GM21717 (cell line): ENCODE data around the gene PTMS.

ENCODE experiments used
- ATAC-seq: cut with Tn5 transposase; IDR thresholded peaks from one replicate; pipeline ENCODE4 v1.9.1; 2021; ENCODE audit warnings: mild to moderate bottlenecking, moderate library complexity; ENCODE audit not compliant: unreplicated experiment

Gene PTMS

DNA sequence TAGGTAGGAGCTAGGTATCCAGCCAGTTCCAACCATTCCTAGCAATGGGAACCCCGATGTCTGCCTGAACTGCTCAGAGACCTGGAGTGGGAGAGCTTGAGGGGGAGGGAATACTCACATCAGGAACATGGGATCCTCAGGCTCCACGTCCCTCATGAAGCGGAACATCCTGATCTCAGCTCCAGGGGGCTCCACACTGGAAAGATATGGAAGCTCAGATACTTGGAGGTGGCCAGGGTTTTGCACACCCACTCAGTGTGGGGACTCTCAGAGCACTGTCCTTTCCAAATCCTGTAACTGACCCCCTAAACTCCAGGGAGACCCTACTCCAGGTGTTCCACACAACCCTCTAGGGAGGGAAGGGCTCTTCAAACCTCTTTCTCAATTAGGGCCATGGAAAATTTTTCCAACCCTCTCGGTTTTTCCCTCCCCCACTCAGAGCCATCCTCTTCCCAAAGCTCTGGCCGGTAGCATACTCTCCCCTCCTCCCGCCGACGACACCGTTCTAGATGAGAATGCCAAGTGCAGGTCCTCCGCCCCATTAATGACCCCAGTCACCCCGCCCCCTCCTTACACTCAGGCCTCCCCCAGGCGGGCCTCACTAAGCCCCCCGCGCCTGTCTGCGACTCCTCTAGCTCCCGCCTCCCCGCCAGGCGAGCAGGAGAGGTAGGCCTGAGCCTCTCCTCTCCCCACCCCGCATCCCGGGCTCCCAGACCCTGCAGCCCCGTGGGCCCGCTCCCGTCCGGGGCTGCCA lies 13.8 kb upstream of the PTMS start:
- ATAC-seq: peak; percentile 2

DNA sequence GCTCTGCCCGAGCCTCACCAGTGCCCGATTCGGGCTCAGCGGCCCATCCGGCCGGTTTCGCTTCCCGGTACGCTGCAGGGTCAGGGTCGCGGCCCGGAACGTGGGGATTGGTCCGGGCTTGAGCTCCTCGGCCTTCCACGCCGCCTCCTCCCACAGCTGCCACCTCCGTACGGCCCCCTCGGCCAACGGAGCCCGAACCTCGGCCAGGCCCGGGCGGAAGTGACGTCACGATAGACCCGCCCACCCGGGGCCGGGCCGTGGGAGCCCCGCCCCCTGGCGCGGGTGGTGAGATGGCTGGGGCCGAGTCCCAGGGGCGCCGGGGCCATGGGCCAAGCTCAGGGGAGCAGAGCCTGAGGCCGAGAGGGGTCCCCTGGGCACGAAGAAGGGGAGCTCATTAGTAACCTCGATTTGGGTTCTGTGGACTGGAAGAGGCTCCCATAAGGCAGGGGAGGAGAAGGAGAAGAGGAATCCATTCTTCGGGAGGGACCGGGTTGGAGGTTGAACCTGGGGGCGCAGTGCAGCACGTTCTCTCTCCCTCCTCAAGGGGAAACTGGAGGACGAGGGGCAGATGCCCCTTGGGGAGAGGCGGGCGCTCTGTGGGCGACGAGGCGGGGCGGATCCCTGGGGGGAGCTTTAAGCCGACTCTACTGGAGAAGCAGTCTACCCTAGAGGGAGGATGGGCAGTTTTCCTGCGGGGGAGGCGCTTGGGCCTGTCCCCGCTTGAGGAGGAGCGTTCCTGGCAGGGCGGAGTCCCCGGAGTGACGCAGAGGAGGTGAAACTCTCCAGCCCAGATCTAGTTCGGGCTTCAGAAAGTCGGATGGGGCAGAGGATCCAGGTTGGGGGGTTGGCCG lies 13.0 kb upstream of the PTMS start, which contains the start of gene MLF2:
MLF2 (minus strand) TSS at position 221 of the 851 bp plus-strand sequence. CDS start 807 bp downstream, outside the sequence.
- peak; percentile 84 for ATAC-seq

GRCh38 chr12:6753772-6754356 lies 12.3 kb upstream of the PTMS start:
- ATAC-seq: no peak

DNA sequence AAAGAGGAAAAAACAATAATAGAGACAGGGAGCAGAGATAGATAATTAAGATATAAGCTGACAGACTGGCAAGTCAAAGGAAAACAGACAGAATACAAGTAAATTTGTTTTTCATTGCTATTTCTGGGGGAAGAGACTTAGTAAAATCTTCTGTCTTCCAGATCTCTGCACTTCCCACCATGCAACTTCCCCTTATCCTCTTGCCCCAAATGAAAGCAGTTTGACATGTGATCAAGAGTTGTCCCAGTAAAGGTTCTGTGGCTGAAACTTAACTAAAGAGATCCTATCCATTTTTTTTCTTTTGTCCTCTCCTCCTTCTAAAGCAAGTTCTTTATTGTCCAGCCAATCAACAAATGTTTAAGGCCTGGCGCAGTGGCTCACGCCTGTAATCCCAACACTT lies 11.8 kb upstream of the PTMS start:
- no peak for ATAC-seq

DNA sequence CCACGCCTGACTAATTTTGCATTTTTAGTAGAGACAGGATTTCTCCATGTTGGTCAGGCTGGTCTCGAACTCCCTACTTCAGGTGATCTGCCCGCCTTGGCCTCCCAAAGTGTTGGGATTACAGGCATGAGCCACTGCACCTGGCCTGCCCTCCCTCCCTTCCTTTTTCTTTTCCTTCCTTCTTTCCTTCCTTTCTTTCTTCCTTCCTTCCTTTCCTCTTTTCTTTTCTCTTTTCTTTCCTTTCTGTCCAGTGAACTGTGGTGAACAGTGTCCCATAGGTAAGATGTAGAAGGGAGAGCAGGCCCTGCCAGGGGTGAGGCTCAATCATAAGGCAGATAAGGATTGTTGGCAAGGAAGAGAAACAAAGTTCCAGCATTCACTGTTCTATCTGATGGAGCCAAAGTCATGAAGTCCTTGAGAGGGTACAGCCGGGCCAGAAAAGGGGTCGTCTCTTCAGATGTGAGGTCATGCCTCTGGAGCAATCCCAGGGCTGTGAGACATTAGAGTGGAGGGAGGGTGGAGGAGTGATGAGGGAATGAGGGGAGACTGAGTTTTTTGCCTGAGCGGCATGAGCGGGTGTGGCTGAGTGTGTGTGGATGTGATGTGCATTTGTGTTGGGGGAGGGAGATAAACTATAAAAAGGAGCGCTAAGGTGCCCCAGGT lies 9.0 kb upstream of the PTMS start:
- no peak for ATAC-seq

GRCh38 chr12:6758506-6759095 lies 7.6 kb upstream of the PTMS start:
- ATAC-seq: no peak

DNA sequence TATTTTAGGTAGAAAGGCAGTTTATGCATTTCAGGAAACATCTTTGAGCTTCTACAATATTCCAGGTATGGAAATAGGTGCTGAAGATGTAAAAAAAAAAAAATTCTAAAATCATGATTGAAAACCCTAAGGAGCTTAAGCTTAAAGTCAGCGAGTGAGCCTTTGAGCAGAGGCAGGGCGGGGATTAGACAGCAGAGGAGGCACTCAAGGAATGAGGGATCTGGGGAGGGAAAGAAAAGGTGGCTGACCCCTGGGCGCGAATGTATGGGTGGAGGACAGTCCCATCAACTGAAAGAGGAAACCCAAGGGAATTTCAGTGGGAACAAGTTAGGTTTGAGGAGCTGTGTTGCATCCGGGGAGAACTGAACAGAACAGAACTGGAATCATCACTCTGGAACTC lies 6.4 kb upstream of the PTMS start:
- ATAC-seq: no peak

DNA sequence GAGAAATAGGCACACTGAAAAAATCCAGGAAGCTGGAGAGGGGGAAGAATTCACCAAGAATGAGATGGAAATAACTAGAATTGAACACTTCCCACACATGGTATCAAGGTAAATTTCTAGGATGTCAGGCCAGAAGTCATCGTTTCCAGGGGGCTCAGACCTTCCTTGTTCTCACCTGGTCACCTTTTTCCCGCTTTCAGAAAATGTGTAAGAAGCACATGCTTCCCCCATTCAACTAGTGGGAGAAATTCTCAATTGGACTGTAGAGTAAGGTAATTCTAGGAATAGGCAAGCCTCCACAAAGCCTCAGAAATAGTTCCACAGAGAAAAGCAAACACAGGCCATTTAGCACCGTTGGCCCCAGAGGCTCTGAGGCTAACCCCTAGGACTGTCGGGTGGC lies 2.8 kb upstream of the PTMS start:
- no peak for ATAC-seq

GRCh38 chr12:6764011-6764828 lies 1.9 kb upstream of the PTMS start:
- ATAC-seq: peak; percentile 58

GRCh38 chr12:6765048-6765633 lies 1.0 kb upstream of the PTMS start:
- ATAC-seq: no peak

DNA sequence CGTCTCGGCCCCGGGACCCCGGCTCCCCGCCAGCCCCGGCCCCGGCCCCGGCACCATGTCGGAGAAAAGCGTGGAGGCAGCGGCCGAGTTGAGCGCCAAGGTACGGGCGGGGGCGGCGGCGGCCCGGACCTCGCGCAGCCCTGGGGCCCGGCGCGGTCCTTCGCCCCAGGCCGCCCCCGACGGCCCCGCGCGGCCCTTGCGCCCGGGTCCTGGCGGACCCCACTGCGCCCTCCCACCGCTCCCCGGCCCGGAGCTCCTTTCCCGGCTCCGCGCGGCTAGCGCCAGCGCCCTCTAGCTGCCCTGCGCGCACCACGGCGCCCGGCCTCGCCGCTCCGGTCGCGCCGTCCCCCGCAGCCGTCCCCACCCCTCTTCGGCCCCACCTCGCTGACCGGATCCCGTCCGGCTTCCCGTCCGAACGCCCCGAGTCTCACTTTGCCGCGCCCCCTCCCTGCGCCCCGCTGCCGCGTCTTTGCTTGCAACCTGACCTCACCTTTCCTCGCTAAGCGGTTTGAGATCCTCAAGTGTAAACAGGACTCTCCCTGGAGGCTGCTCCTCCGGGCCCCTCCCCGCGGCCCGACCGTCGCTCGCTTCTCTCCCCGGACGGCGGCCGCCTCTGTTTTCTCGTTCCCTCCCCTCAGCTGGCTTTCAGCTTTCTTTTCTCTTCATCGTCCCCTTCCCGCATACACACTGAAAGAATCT lies 637 bp downstream of the PTMS start:
- ATAC-seq: peak; percentile 42

DNA sequence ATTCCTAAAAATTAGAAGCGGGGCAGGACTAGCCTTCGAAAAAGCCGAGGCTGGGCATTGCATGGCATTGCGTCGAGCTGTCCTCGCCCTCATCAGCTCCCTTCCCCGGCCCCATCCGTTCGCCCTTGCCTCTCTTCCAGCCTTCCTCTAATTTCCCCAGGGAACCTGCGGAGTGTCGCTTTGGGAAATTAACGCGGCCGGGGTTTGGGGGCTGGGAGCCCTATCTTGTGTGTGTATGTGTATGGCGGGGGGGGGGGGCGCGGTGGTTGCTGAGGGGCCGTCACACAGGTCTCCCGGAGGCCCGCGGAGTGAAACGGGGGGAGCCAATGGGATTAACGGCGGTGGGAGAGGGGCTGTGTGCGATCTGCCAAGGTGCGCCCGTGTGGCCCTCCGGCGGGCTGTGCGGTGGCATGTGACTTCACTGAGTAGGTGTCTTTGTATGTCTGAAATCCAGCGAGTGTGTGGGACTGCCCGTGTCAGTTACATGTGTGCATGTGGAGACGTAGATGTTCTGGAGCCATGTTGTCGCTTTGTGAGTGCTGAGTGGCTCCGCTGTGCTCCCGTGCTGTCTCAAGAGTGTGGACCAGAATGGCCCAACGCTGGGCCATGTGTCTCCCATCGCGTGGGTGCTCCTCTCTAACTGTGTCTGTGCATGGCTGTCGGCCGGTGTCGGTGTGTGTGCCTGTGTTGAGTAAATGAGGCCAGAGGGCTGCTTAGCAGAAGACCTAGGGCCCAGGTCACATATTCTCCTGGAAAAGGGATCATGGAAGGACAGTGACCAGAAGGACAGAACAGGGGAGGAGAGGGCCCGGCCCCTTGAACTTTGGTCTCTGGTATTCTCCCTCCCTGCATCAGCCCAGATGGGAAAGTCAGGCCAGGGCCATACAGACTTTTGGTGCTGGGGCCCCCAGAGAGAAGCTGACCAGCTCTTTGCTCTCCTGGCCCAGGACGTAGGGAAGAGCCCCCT lies 1.5 kb downstream of the PTMS start:
- ATAC-seq: no peak

DNA sequence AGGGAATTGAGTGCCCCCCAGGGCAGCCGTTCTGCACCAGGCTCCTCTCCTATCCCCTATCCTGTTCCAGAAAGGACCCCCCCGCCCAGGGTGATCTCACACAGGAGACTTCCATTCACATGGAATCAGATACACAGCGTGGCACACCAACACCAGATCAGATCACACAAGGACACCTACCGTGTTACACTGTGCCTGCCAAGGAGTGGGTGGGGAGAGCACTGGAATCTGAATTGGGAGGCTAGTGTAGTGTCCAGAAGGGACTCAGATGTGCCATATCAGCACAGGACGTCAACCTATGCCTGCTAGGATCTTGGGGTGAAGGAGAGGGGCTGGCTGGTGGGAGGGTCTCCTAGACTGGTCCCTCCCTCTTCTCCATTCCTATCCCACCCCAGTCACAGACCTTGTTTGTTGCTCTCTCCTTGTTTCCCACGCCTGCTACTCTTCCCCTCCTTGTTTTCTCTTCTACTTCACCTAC lies 2.3 kb downstream of the PTMS start:
- ATAC-seq: no peak

DNA sequence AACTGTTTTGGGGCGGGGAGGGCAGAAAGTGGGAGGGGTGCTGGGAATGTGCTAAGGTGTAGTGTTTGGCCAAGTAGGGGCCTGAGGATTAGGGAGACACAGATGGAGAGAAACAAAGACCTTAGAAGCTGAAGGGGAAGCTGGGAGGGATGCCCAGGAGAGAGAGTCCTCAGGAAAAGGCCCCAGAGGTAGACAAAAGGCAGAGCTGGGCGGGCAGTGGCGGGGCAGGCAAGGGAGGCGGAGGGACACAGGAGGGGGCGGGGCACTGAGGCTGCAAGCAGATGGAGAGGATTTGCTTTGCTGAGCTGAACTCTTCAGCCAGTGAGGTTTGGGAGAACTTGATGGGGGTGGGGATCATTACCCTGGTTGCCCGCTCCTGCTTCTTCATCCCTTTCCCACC lies 2.8 kb downstream of the PTMS start:
- ATAC-seq: no peak

GRCh38 chr12:6769666-6770065 lies 3.5 kb downstream of the PTMS start:
- ATAC-seq: no peak

DNA sequence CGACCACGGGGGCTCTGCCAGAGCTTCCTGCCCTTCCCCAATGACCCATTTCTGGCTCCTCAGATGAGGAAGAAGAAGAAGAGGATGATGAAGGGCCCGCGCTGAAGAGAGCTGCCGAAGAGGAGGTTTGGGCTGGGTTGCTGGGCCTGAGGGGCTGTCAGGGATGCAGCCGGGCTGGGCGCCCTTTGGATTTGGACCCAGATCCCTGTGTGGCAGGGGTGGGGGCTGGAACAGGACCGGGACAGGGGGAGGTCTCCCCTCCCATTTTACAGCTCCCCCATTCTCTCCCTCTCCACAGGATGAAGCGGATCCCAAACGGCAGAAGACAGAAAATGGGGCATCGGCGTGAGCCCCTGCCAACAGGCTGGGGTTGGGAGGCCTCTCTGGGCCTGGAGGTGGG lies 3.9 kb downstream of the PTMS start:
- no peak for ATAC-seq

GRCh38 chr12:6770600-6770999 lies 4.4 kb downstream of the PTMS start:
- no peak for ATAC-seq

GRCh38 chr12:6771091-6771495 lies 4.9 kb downstream of the PTMS start:
- ATAC-seq: no peak
